Kidney epithelial cell (primary cell): Measurements from ENCODE around the gene PGLYRP3. TPM values are rescaled to one million over a fixed set of nuclear protein-coding genes. Genes with fewer than 3 reads are reported as not detected.
"Not testable (repeated sequence)": the region's sequence is repeated elsewhere in the genome, so short reads cannot be mapped to it uniquely, and the experiment has no call there.

Experiments used
- DNase-seq: peaks from one replicate; pipeline ENCODE4 v3.0.0-alpha.2; 2010; ENCODE audit warnings: low read depth
- H3K27me3 ChIP-seq: 2 replicates; pipeline ENCODE4 v1.6.0; 2011; ENCODE audit warnings: low read length; ENCODE audit not compliant: control insufficient read depth, insufficient read depth
- H3K36me3 ChIP-seq: 2 replicates; pipeline ENCODE4 v1.5.1; 2011; ENCODE audit warnings: low read length; ENCODE audit not compliant: control insufficient read depth, insufficient read depth
- H3K4me3 ChIP-seq: 2 replicates; pipeline ENCODE4 v1.5.1; 2011; ENCODE audit warnings: low read depth, mild to moderate bottlenecking, control low read depth, low read length
- CTCF ChIP-seq: IDR thresholded peaks from 2 replicates; pipeline ENCODE4 v1.5.1; 2011; ENCODE audit warnings: mild to moderate bottlenecking, moderate library complexity, low read length, control low read depth, inconsistent platforms; ENCODE audit not compliant: insufficient read depth, poor library complexity, severe bottlenecking
- total RNA-seq: library from RNA; depleted of rRNA; stranded (reverse); fragments of >200 nt; gene quantifications from 2 replicates; pipeline ENCODE4 v1.2.3, GENCODE V29; 2015

Gene PGLYRP3
- total RNA-seq, 1 donor from 2014 or later = not detected

- no peak for TF ChIP-seq CTCF
- Histone ChIP-seq H3K36me3 (no peaks in the 10 kb centered on the region), H3K4me3 (no peak overlapping the region), H3K27me3 (peaks cover 11% of the 10 kb centered on the region)
- no peak for DNase-seq
These were observed 36.9 kb upstream of the PGLYRP3 start for GRCh38 chr1:153349363-153350320.

GRCh38 chr1:153348511-153349362, 36.0 kb upstream of the PGLYRP3 start, which contains the start of gene PGLYRP4:
TSS of gene PGLYRP4 (minus strand) at chr1:153348841. CDS start at chr1:153347932, 909 bp downstream.
- H3K4me3 ChIP-seq = no peak within 1 kb of the TSS
- H3K36me3 ChIP-seq = no peaks in the 10 kb centered on the region
- TF ChIP-seq CTCF = no peak
- peaks cover 11% of the 10 kb centered on the region for H3K27me3 ChIP-seq
- DNase-seq = no peak

- TF ChIP-seq CTCF = no peak
These were observed 35.1 kb upstream of the PGLYRP3 start for GRCh38 chr1:153347856-153348255.

GRCh38 chr1:153347049-153347448, 34.3 kb upstream of the PGLYRP3 start:
- not testable (repeated sequence) for DNase-seq, H3K36me3 ChIP-seq, H3K4me3 ChIP-seq
- H3K27me3 ChIP-seq = peaks cover 11% of the 10 kb centered on the region

More at GRCh38 chr1:153347856-153348255, 35.1 kb upstream of the PGLYRP3 start:
- Histone ChIP-seq H3K36me3 (no peaks in the 10 kb centered on the region), H3K4me3 (no peak overlapping the region), H3K27me3 (peaks cover 11% of the 10 kb centered on the region)
- no peak for DNase-seq

- H3K27me3 ChIP-seq = peaks cover 11% of the 10 kb centered on the region
- TF ChIP-seq CTCF = no peak
These were observed 33.4 kb upstream of the PGLYRP3 start for GRCh38 chr1:153346077-153346723.

More at GRCh38 chr1:153346077-153346723, 33.4 kb upstream of the PGLYRP3 start:
- Histone ChIP-seq H3K4me3 (no peak overlapping the region), H3K36me3 (no peaks in the 10 kb centered on the region)
- no peak for DNase-seq
